ENCODE results near the gene SETD2.
A peak's percentile ranks its signal among the peaks of the same experiment; 100 is the strongest.
"Not testable (repeated sequence)": the region's sequence is repeated elsewhere in the genome, so short reads cannot be mapped to it uniquely, and the experiment has no call there.

SETD2 gene

GRCh38 chr3:47152578-47152977, 11.3 kb downstream of the SETD2 start:
- DNase-seq, result no peak

GRCh38 chr3:47151836-47152235, 12.1 kb downstream of the SETD2 start:
- DNase-seq, result no peak

GRCh38 chr3:47149339-47149933, 14.5 kb downstream of the SETD2 start:
- no peak for DNase-seq

DNA sequence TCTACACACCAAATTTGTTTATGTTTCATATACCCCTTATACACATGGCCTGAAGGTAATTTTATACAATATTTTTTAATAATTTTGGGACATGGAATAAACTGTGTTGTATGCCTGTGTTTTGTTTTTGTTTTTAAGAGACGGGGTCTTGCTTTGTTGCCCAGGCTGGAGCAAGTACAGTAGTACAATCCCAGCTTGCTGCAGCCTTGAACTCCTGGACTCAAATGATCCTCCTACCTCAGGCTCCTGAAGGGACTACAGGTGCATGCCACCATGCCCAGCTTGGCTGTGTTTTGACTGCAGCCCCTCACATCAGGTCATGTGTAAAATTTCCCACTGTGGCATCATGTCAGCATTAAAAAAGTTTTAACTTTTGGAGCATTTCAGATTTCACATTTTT, 18.6 kb downstream of the SETD2 start:
- no peak for DNase-seq

GRCh38 chr3:47143068-47143467, 20.8 kb downstream of the SETD2 start:
- no peak for DNase-seq

DNA sequence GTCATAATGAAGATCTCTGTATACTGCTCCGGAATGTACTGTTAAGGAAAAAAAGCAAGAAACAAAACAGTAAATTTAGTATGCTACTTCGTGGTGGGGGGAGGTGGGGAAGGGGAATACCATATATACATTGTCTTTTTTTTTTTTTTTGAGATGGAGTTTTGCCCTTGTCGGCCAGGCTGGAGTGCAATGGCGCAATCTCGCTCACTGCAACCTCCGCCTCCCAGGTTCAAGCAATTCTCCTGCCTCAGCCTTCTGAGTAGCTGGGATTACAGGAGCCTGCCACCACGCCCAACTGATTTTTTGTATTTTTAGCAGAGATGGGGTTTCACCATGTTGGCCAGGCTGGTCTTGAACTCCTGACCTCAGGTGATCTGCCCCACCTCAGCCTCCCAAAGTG, 21.4 kb downstream of the SETD2 start:
- DNase-seq, result not testable (repeated sequence)

DNA sequence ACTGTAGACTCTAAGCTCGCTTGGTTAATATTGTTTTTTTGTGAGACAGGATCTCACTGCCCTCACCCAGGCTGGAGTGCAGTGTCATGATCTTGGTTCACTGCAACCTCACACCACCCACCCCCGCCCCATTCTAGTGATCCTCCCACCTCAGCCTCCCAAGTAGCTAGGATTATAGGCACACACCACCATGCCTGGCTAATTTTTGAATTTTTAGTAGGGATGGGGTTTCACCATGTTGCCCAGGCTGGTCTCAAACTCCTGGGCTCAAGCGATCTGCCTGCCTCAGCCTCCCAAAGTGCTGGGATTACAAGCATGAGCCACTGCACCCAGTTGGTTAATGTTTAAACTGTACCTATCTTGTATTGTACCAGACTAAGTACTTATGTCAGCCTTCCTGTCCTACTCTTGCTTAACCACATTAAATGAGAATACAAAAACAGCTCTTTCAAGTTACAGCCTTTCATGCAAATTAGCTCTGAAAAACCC, 22.9 kb downstream of the SETD2 start:
- DNase-seq, result peak in 2 of 5 experiments; percentile 24 to 42

GRCh38 chr3:47140553-47140952, 23.4 kb downstream of the SETD2 start:
- not testable (repeated sequence) for DNase-seq

DNA sequence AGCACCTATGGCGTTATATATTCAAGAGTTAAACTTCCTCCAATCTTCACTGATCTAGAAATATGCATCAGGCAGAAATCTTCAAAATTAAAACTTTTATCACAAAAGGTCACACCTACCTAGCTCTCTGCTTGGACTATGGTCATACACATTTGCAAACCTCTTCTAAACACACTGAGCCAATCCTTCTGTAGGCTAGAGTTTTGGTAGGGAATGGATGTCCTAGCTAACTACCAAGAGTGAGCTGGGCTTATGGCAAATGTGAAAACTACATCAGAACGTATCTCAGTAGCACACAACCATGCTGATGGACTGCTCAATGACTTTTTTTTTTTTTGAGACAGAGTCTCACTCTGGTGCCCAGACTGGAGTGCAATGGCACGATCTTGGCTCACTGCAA, 29.6 kb downstream of the SETD2 start:
- no peak for DNase-seq

DNA sequence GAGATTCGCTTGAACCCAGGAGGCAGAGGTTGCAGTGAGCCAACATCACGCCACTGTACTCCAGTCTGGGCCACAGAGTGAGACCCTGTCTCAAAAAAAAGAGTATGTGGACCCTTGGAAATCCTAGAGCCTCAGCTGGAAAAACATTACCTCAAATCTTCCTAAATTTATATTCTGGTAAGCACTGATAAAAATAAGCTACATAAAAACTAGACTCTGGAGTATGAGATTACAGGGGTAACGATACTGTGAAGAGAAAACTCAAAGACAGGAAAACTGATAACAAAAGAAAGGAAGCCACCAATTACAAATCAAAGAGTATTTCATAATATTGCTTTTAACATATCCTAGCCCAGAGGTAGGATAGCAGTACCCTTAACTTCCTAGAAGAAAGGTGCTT, 30.3 kb downstream of the SETD2 start:
- no peak for DNase-seq

- DNase-seq, result no peak
Observed at GRCh38 chr3:47130557-47130956, 33.4 kb downstream of the SETD2 start.

DNA sequence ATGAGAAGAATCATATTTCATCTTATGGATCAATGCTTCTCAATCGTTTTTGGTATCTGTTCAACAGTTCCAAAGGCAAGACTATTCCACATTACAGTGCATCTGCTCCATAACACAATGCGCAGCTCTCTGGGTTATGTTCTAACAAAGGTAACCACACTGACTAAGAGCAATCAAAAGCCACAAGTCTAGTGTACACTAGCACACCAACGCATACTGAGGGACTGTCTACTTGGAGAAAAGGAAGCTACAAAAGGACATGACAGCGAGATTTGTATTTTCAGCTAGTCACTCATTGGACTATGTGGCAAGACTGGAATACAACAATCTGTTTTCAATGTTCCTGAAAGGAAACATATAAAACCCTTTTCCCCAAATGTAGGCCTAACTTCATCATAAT, 35.8 kb downstream of the SETD2 start:
- DNase-seq, result no peak

DNA sequence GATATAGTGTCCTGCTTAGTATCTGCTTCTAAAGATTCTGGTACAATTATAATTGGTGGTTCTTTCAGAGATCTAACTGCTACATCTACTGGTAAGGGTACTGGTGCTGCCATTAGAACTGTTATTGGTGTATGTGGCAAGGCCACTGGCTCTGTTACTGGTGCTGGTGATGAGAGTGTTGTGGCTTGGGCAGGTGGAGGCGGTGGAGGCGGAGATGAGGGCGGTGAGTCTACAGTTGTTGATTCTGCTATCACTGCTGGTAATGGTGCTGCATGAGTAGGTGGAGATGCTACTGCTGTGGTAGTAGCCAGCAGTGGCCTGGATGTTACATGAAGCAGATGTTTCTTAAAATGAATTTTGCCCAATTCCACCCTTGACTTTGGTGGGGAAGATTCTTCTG, 40.1 kb downstream of the SETD2 start:
- DNase-seq, result no peak

GRCh38 chr3:47121409-47121808, 42.5 kb downstream of the SETD2 start:
- no peak for DNase-seq

GRCh38 chr3:47120138-47120537, 43.8 kb downstream of the SETD2 start:
- DNase-seq, result peak in 1 of 5 experiments; percentile 45

- DNase-seq, result not testable (repeated sequence)
Observed at GRCh38 chr3:47119387-47119786, 44.5 kb downstream of the SETD2 start.

- DNase-seq, result peak in 1 of 5 experiments; percentile 69
Observed at GRCh38 chr3:47117807-47118364, 46.0 kb downstream of the SETD2 start.

- not testable (repeated sequence) for DNase-seq
Observed at GRCh38 chr3:47115524-47115923, 48.4 kb downstream of the SETD2 start.

- no peak for DNase-seq
Observed at GRCh38 chr3:47113669-47114365, 50.1 kb downstream of the SETD2 start.

DNA sequence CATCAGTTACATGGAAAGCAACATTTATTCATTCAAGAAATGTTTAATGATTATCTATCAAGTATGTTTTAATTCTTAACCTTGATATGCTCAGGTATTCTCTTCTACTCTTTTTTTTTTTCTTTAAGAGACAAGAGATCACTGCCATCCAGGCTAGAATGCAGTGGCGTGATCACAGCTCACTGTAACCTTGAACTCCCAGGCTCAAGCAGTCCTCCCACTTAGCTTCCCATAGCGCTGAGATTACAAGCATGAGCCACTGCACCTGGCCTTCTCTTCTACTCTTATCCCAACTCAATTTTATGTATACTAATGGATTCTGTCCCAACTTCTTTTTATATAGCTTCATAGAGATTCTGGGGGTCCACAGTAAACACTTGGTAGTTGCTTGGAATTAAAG, 50.9 kb downstream of the SETD2 start:
- DNase-seq, result no peak

GRCh38 chr3:47109393-47109792, 54.5 kb downstream of the SETD2 start:
- no peak for DNase-seq

DNA sequence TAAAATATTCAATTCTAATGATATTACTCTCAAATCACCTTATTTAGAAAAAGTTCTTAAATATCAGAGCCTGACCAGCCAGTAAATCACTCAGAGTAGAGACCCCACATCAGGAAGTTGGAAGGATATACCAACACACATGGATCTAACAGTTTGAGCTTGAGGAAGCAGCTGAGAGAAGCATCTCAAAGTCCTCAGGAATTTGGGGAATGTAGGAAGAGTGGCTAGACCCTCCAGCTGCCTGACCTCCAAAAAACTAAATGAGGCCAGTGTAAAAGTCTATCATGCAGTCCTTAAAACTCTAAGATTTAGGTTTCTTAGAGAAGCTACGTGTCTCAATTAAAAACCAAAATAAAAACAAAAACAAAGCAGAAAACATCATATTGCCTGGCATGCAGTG, 55.4 kb downstream of the SETD2 start:
- DNase-seq, result no peak

- no peak for DNase-seq
Observed at GRCh38 chr3:47104259-47104658, 59.7 kb downstream of the SETD2 start.

- no peak for DNase-seq
Observed at GRCh38 chr3:47103619-47104018, 60.3 kb downstream of the SETD2 start.

Measured in T-helper 2 cell (primary cell).